ENCODE results near the gene CNFN. TPM values are rescaled to one million over a fixed set of nuclear protein-coding genes. Genes with fewer than 3 reads are reported as not detected.

CNFN gene
- total RNA-seq, 1 experiment from 2014 or later: 4.6 TPM

DNA sequence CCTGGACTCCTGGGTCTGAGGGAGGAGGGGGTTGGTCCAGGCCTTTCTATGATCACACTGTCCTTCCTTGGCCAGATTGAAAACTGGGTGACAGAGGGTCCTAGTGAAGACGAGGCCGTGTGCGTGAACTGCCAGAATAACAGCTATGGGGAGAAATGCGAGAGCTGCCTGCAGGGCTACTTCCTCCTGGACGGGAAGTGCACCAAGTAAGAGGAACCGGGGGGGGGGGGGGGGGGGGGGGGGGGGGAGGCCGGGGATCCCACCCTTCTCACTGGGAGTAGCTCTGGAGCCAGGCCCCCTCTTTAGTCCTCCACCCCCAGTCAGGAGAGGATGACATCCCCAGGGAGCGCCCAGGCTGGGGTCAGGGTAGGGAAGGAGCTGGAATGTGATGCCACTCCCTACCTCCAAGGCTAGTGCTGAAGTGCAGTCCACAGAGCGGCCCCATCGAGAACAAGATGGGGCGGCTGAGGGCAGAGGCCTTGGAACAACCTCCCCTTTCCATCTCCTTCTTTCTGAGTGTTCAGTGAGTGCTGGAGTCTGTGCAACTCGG, 19.4 kb downstream of the CNFN start:
- H3K4me1 ChIP-seq (ENCODE audit: control insufficient read depth, insufficient read depth, low read length): no peaks in the 10 kb centered on the region
- POLR2A ChIA-PET: interaction anchor here (0.6 kb wide), 2 partner anchors 123 to 1005 kb away, joined by 7 to 10 read pairs; no protein-coding TSS in a partner anchor
- CTCF ChIA-PET: no interaction called here

GRCh38 chr19:42370068-42370520, 20.0 kb downstream of the CNFN start:
- CTCF ChIA-PET: no interaction called here
- Histone ChIP-seq H3K27ac (ENCODE audit: low read length) (no peak overlapping the region), H3K27me3 (ENCODE audit: control insufficient read depth, insufficient read depth, low read length) (no peaks in the 10 kb centered on the region), H3K4me3 (ENCODE audit: low read depth in 2 of 2, low read length in 2 of 2) (no peak overlapping the region), H3K4me1 (ENCODE audit: control insufficient read depth, insufficient read depth, low read length) (no peaks in the 10 kb centered on the region), H3K9me3 (ENCODE audit: control insufficient read depth, insufficient read depth, low read depth, low read length) (no peaks in the 10 kb centered on the region), H3K36me3 (ENCODE audit: control insufficient read depth, insufficient read depth, low read length) (no peaks in the 10 kb centered on the region)
- POLR2A ChIA-PET: no interaction called here
- no TSS peak for BruUV-seq (replicated peaks)
- intact Hi-C loops (cut with micrococcal nuclease; ENCODE audit: unreplicated experiment): no loop called here
- ATAC-seq: no peak
- in situ Hi-C loops (cut with HindIII; ENCODE audit: low pct_unique_long_range_greater_than_20kb, low sequenced_read_pairs): no loop called here
- TF ChIP-seq REST (IDR thresholded peaks at IDR 0.05; ENCODE audit: insufficient read depth in 1 of 2, low read depth in 2 of 2, low read length in 1 of 2) (no peak), SIN3A (IDR thresholded peaks at IDR 0.05; ENCODE audit: borderline replicate concordance, insufficient read depth, low read depth, low read length) (no peak), CTCF (IDR thresholded peaks at IDR 0.05) (no peak), POLR2AphosphoS5 (IDR thresholded peaks at IDR 0.05; ENCODE audit: low read depth, low read length) (no peak), TCF7L2 (IDR thresholded peaks at IDR 0.05; ENCODE audit: low read depth, low read length) (no peak)
- no peak for DNase-seq (ENCODE audit: low read depth, low spot score)

More for the DNA sequence above, 19.4 kb downstream of the CNFN start:
- Histone ChIP-seq H3K27me3 (ENCODE audit: control insufficient read depth, insufficient read depth, low read length) (no peaks in the 10 kb centered on the region), H3K36me3 (ENCODE audit: control insufficient read depth, insufficient read depth, low read length) (no peaks in the 10 kb centered on the region), H3K4me3 (ENCODE audit: low read depth in 2 of 2, low read length in 2 of 2) (no peak overlapping the region), H3K27ac (ENCODE audit: low read length) (no peak overlapping the region), H3K9me3 (ENCODE audit: control insufficient read depth, insufficient read depth, low read depth, low read length) (no peaks in the 10 kb centered on the region)
- intact Hi-C loops (cut with micrococcal nuclease; ENCODE audit: unreplicated experiment) (no loop called here), in situ Hi-C loops (cut with HindIII; ENCODE audit: low pct_unique_long_range_greater_than_20kb, low sequenced_read_pairs) (no loop called here)
- ATAC-seq: no peak
- no peak for TF ChIP-seq SIN3A (IDR thresholded peaks at IDR 0.05; ENCODE audit: borderline replicate concordance, insufficient read depth, low read depth, low read length)
- no peak for TF ChIP-seq REST (IDR thresholded peaks at IDR 0.05; ENCODE audit: insufficient read depth in 1 of 2, low read depth in 2 of 2, low read length in 1 of 2)
- no peak for TF ChIP-seq POLR2AphosphoS5 (IDR thresholded peaks at IDR 0.05; ENCODE audit: low read depth, low read length)
- no peak for TF ChIP-seq CTCF (IDR thresholded peaks at IDR 0.05)
- TF ChIP-seq TCF7L2 (IDR thresholded peaks at IDR 0.05; ENCODE audit: low read depth, low read length): no peak
- DNase-seq (ENCODE audit: low read depth, low spot score): no peak
- BruUV-seq (replicated peaks): no TSS peak

All from Panc1 (cell line).